ENCODE measurements around the gene PPFIA2. TPM values are rescaled to one million over a fixed set of nuclear protein-coding genes. Genes with fewer than 3 reads are reported as not detected.

Gene PPFIA2
- total RNA-seq, 2 experiments from 2014 or later = not detected

DNA sequence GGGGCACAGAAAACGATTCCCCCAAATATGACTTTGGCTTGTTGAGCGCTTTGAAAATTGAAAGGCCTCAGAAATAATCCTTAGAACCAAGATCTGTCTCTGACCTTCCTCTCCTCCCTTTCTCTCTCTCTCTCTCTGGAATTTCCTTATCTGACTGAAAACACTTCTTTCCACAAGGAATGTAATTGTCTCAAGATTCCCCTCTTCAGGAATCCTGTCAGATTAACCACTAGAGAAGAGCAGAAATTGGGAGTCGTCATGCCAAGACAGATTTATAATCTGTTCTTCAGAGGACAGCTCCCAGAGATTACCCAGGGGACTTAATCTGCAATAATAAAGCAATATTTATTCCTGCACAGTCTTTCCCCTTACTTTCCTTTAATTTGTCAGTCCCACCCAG, 363.7 kb downstream of the PPFIA2 start:
- TF ChIP-seq, protein P1, sequence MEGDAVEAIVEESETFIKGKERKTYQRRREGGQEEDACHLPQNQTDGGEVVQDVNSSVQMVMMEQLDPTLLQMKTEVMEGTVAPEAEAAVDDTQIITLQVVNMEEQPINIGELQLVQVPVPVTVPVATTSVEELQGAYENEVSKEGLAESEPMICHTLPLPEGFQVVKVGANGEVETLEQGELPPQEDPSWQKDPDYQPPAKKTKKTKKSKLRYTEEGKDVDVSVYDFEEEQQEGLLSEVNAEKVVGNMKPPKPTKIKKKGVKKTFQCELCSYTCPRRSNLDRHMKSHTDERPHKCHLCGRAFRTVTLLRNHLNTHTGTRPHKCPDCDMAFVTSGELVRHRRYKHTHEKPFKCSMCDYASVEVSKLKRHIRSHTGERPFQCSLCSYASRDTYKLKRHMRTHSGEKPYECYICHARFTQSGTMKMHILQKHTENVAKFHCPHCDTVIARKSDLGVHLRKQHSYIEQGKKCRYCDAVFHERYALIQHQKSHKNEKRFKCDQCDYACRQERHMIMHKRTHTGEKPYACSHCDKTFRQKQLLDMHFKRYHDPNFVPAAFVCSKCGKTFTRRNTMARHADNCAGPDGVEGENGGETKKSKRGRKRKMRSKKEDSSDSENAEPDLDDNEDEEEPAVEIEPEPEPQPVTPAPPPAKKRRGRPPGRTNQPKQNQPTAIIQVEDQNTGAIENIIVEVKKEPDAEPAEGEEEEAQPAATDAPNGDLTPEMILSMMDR (IDR thresholded peaks at IDR 0.05) = no peak
- Histone ChIP-seq H3K4me3 (ENCODE audit: low read length) (no peak overlapping the region), H3K4me1 (ENCODE audit: insufficient read depth, low read length) (no peaks in the 10 kb centered on the region), H3K9me3 (ENCODE audit: control insufficient read depth in 1 of 2, insufficient read depth in 1 of 2, low read length in 2 of 2) (no peaks in the 10 kb centered on the region), H3K36me3 (ENCODE audit: insufficient read depth, low read length) (no peaks in the 10 kb centered on the region), H3K27me3 (ENCODE audit: control insufficient read depth in 1 of 2, insufficient read depth in 2 of 2, low read length in 2 of 2) (no peaks in the 10 kb centered on the region), H3K27ac (ENCODE audit: low read depth in 1 of 2, low read length in 2 of 2) (no peak overlapping the region)
- DNase-seq (no peak), ATAC-seq (ENCODE audit: poor library complexity) (no peak)
- Mint-ChIP-seq H3K4me1 (ENCODE audit: low read depth) (no peaks in the 10 kb centered on the region), H3K36me3 (ENCODE audit: low read depth) (no peaks in the 10 kb centered on the region), H3K4me3 (no peak overlapping the region), H3K9me3 (no peaks in the 10 kb centered on the region), H3K27me3 (no peaks in the 10 kb centered on the region), H3K27ac (no peak overlapping the region)
- intact Hi-C loops (cut with DNase I, micrococcal nuclease) = no loop called here
- ChIA-PET POLR2A (no interaction called here), CTCF (no interaction called here)

DNA sequence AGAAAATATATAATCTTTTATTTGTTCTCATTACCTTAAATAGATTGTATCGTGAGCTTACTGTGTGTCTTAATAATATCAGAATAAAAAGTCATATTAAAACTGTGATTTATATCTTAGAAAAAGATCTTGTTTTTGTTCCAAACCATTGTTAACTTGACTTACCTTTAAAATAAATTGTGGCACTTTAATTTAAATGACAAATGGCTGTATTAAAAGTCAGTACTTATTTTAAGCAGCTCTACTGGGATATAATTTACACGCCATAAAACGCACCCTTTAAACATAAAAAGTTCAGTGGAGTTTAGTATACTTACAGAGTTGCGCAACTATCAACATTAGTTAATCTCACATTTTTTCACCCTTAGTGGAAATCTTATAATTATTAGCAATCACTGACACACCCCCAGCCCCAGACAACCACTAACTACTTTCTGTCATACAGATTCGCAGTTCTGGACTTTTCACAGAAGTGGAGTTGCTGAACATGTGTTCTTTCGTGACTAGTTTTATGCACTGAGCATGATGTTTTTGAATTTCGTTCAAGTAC, 369.5 kb downstream of the PPFIA2 start:
- Histone ChIP-seq H3K9me3 (ENCODE audit: control insufficient read depth in 1 of 2, insufficient read depth in 1 of 2, low read length in 2 of 2) (no peaks in the 10 kb centered on the region), H3K36me3 (ENCODE audit: insufficient read depth, low read length) (no peaks in the 10 kb centered on the region), H3K27ac (ENCODE audit: low read depth in 1 of 2, low read length in 2 of 2) (no peak overlapping the region), H3K27me3 (ENCODE audit: control insufficient read depth in 1 of 2, insufficient read depth in 2 of 2, low read length in 2 of 2) (no peaks in the 10 kb centered on the region), H3K4me3 (ENCODE audit: low read length) (no peak overlapping the region), H3K4me1 (ENCODE audit: insufficient read depth, low read length) (no peaks in the 10 kb centered on the region)
- intact Hi-C loops (cut with DNase I, micrococcal nuclease) = no loop called here
- H3K9me3 Mint-ChIP-seq = peaks cover 2% of the 10 kb centered on the region
- no peak overlapping the region for H3K27ac Mint-ChIP-seq
- no peaks in the 10 kb centered on the region for H3K27me3 Mint-ChIP-seq
- no peak for DNase-seq
- no peaks in the 10 kb centered on the region for H3K36me3 Mint-ChIP-seq (ENCODE audit: low read depth)
- ChIA-PET CTCF (no interaction called here), POLR2A (no interaction called here)
- H3K4me3 Mint-ChIP-seq = no peak overlapping the region
- no peak for ATAC-seq (ENCODE audit: poor library complexity)
- no peaks in the 10 kb centered on the region for H3K4me1 Mint-ChIP-seq (ENCODE audit: low read depth)
- TF ChIP-seq, protein P1 (IDR thresholded peaks at IDR 0.05) = no peak

DNA sequence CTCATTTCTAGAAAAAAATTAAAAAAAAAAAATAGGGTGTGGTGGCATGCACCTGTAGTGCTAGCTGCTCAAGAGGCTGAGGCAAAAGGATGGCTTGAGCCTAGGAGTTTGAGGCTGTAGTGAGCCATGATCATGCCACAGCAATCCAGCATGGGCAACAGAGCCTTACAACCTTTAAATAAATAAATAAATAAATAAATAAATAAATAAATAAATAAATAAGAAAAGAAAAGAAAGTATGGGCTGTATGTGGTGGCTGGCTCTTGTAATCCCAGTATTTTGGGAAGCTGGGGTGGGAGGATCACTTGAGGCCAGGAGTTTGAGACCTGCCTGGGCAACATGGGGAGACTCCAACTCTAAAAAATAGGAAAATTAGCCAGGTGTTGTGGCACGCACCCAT, 373.0 kb downstream of the PPFIA2 start:
- Mint-ChIP-seq H3K4me3 (no peak overlapping the region), H3K27ac (no peak overlapping the region), H3K27me3 (no peaks in the 10 kb centered on the region), H3K9me3 (peaks cover 2% of the 10 kb centered on the region), H3K36me3 (ENCODE audit: low read depth) (no peaks in the 10 kb centered on the region), H3K4me1 (ENCODE audit: low read depth) (no peaks in the 10 kb centered on the region)
- Histone ChIP-seq H3K27me3 (ENCODE audit: control insufficient read depth in 1 of 2, insufficient read depth in 2 of 2, low read length in 2 of 2) (no peaks in the 10 kb centered on the region), H3K9me3 (ENCODE audit: control insufficient read depth in 1 of 2, insufficient read depth in 1 of 2, low read length in 2 of 2) (no peaks in the 10 kb centered on the region), H3K4me3 (ENCODE audit: low read length) (no peak overlapping the region), H3K27ac (ENCODE audit: low read depth in 1 of 2, low read length in 2 of 2) (no peak overlapping the region), H3K4me1 (ENCODE audit: insufficient read depth, low read length) (no peaks in the 10 kb centered on the region), H3K36me3 (ENCODE audit: insufficient read depth, low read length) (no peaks in the 10 kb centered on the region)
- DNase-seq = no peak
- intact Hi-C loops (cut with DNase I, micrococcal nuclease) = no loop called here
- ATAC-seq (ENCODE audit: poor library complexity) = no peak
- CTCF ChIA-PET = no interaction called here
- TF ChIP-seq, protein P1 (IDR thresholded peaks at IDR 0.05) = no peak
- POLR2A ChIA-PET = no interaction called here
